ENCODE data around the gene SAMD8.
"Not testable (repeated sequence)": the region's sequence is repeated elsewhere in the genome, so short reads cannot be mapped to it uniquely, and the experiment has no call there.

The SAMD8 gene

DNA sequence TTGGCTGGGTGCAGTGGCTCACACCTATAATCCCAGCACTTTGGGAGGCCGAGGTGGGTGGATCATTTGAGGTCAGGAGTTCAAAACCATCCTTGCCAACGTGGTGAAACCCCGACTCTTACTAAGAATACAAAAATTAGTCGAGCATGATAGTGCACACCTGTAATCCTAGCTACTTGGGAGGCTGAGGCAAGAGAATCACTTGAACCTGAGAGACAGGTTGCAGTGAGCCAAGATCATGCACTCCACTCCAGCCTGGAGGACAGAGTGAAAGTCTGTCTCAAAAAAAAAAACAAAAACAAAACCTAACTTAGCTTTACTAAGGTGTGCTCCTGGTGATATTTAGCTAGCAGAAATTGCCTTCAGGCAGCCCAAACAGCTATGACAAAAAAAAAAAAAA is 74.9 kb downstream of the SAMD8 start:
- DNase-seq (ENCODE audit: low read depth) = no peak
- no peak overlapping the region for H3K4me3 ChIP-seq (ENCODE audit: low read depth, low read length)
- TF ChIP-seq, protein P1, sequence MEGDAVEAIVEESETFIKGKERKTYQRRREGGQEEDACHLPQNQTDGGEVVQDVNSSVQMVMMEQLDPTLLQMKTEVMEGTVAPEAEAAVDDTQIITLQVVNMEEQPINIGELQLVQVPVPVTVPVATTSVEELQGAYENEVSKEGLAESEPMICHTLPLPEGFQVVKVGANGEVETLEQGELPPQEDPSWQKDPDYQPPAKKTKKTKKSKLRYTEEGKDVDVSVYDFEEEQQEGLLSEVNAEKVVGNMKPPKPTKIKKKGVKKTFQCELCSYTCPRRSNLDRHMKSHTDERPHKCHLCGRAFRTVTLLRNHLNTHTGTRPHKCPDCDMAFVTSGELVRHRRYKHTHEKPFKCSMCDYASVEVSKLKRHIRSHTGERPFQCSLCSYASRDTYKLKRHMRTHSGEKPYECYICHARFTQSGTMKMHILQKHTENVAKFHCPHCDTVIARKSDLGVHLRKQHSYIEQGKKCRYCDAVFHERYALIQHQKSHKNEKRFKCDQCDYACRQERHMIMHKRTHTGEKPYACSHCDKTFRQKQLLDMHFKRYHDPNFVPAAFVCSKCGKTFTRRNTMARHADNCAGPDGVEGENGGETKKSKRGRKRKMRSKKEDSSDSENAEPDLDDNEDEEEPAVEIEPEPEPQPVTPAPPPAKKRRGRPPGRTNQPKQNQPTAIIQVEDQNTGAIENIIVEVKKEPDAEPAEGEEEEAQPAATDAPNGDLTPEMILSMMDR (IDR thresholded peaks at IDR 0.05; ENCODE audit: insufficient read depth, low read depth, low read length, missing control alignments) = no peak

DNA sequence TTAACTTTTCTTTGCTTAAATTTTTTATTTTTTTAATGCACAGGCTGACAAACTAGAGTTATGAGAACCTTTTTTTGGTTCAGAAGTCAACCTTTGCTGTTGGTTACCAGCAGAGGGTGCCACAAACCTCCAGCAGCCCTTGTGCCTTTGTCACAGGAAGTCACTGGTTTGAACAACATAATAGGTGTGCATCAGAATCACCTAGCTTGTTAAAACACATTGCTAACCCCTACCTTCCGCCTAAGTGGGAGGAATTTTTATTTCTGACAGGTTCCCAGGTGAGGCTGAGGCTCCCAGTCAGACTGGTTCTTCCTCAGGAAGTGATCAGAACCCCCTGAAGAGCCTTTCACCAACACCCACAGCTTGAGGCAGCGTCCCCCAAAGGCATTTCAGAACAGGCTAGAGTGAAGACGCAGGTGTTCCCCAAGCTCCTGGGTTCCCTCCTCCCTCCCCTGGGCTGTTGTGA is 76.5 kb downstream of the SAMD8 start:
- no peak overlapping the region for H3K4me3 ChIP-seq (ENCODE audit: low read depth, low read length)
- DNase-seq (ENCODE audit: low read depth) = peak; percentile 79
- TF ChIP-seq, protein P1 (IDR thresholded peaks at IDR 0.05; ENCODE audit: insufficient read depth, low read depth, low read length, missing control alignments) = peak; percentile 68

DNA sequence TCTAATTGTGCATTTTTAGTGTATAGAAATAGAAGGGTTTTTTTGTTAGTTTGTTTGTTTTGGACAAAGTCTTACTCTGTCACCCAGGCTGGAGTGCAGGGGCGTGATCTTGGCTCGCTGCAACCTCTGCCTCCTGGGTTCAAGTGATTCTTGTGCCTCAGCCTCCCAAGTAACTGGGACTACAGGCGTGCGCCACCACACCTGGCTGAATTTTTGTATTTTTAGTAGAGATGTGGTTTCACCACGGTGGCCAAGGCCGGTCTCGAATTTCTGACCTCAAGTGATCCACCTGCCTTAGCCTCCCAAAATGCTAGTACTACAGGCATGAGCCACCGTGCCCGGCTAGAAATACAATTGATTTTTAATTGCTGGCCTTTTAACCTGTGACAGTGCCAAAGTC is 77.1 kb downstream of the SAMD8 start:
- not testable (repeated sequence) for DNase-seq (ENCODE audit: low read depth); H3K4me3 ChIP-seq (ENCODE audit: low read depth, low read length)

DNA sequence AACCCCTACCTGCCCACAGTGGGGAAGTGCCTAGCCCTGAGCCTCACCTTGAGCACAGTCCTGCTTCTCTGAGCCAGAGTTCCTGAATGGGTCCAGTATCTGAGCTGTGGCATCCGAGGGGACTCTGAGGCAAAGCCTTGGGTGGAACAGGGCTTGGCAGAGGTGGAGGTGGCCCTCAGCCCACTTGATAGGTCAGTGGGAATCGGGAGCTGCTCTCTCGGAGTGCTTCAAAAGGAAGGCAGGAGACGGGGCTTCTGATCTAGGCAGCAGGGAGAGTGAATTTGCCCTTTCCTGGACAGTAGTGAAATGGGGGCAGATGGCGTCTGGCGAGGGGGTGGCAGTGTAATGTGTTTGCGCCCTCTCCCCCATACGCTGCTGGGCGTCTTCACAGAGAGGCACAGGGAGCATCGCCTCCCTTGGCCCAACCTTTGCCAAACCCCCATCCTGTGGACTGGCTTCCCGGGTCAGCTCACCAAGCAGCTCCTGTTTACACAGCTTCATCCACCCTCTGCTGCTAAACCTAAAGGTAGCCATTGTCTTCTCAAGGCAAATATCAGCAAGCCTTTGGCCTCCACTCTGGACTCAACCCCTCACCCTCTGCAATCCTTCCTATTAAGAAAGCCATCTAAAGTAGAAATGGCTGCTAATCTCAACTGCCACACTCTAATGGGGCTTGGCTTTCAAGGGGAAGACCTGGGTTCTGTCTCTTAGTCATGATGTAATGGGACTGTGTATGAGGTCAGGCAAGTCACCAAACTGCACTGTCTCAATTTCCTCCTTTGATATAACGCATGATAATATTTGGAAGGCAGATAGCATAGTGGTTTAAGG is 78.0 kb downstream of the SAMD8 start:
- TF ChIP-seq, protein P1 (IDR thresholded peaks at IDR 0.05; ENCODE audit: insufficient read depth, low read depth, low read length, missing control alignments) = no peak
- H3K4me3 ChIP-seq (ENCODE audit: low read depth, low read length) = no peak overlapping the region
- DNase-seq (ENCODE audit: low read depth) = no peak

DNA sequence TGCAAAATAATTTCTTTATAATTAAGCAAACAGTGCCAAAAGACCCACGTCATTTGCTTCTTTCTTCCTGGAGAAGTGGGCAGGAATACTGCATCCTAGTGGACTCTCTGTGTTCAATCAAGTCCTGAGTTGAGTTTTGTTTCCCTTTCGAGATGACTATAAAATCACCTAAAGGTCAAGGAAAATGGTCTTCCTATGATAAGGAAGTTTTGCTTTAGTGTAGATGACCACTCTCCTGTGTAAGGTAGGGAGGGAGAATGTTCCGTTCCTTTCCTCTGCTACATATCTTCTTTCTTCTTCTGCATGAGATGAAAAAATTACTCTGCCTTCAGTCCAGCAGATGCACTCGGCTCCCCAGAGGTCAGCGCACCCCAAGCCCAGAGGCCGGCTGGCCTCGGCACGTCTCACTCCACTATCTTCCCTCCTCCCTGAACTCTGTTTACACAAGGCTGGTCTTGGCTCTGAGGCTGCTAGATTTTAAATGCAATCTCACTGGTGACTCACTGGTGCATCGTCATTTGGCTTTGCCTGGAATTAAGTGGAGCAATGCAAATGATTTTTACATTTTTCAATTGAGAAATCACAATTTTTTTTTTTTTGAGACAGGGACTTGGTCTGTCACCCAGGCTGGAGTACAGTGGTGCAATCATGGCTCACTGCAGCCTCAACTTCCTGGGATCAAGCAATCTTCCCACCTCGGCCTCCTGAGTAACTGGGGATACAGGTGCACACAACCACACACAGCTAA is 80.5 kb downstream of the SAMD8 start:
- no peak for DNase-seq (ENCODE audit: low read depth)
- TF ChIP-seq, protein P1 (IDR thresholded peaks at IDR 0.05; ENCODE audit: insufficient read depth, low read depth, low read length, missing control alignments) = no peak

DNA sequence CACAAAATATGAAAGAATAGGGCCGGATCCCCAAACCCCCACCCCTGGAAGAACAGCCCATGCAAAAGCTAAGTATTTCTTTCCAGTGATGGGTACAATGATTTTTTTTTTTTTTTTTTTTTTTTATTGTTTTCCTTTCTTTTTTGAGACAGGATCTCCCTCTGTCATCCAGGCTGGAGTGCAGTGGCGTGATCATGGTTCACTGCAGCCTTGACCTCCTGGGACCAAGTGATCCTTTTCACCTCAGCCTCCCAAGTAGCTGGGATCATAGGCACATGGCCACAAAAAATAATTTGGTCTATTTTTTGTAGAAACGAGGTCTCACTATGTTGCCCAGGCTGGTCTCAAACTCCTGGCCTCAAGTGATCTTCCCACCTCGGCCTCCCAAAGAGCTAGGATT is 83.2 kb downstream of the SAMD8 start:
- not testable (repeated sequence) for H3K4me3 ChIP-seq (ENCODE audit: low read depth, low read length); DNase-seq (ENCODE audit: low read depth)

More for the DNA sequence above, 80.5 kb downstream of the SAMD8 start:
- H3K4me3 ChIP-seq (ENCODE audit: low read depth, low read length) = no peak overlapping the region

DNA sequence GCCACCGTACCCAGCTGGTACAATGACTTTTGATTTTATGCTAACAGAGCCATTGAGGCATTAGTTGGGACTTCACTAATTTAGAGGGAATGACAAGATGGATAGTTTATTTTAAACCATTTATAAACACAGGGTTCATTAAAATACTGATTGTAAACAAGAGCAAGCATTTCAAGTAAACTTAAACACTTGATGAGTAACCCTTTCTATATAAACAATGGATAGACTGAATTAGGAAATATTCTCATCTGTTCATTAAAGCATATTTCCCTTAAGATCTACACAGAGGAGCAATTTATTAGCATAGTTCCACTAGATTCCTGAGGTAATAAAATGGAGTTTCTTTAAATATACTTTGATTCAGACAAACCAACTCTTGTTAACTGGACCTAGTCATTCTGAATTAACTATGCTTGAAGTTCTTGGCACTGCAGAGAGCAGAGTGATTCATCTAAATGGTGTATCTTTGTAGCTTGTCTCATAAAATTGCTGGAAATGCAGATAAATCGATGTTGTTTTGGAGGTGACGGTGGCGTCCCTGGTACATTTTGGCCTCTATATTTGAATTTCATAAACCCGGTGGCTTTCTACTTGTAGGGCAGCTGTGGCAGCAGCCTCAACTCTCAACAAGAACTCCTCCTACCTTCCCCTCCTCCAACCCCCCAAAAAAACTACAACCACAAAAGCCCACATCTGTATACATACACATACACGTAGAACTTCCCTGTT is 83.7 kb downstream of the SAMD8 start:
- TF ChIP-seq, protein P1 (IDR thresholded peaks at IDR 0.05; ENCODE audit: insufficient read depth, low read depth, low read length, missing control alignments) = no peak
- no peak for DNase-seq (ENCODE audit: low read depth)
- no peak overlapping the region for H3K4me3 ChIP-seq (ENCODE audit: low read depth, low read length)
